Aorta (tissue), 5 donors: ENCODE results near the gene NRAP. TPM values are rescaled to one million over a fixed set of nuclear protein-coding genes. Genes with fewer than 3 reads are reported as not detected.

Experiments
- ATAC-seq: fragments of 200-7000 bp; cut with Tn5 transposase; one replicate; pipeline ENCODE4 v1.9.1; 2022; ENCODE audit warnings: moderate library complexity; ENCODE audit not compliant: low FRiP score
- DNase-seq, 2 donors: peaks; one replicate each; pipeline ENCODE4 v3.0.0-alpha.2; 2020
- H3K27ac ChIP-seq, 2 donors: one replicate each; pipeline ENCODE4 v1.5.1; 2013; ENCODE audit warnings: low read length in 2 of 2, mild to moderate bottlenecking in 2 of 2, moderate library complexity in 2 of 2, control low read depth in 1 of 2, inconsistent platforms in 1 of 2, low read depth in 1 of 2
- H3K27me3 ChIP-seq, 2 donors: one replicate each; pipeline ENCODE4 v1.6.1; 2013; ENCODE audit warnings: control low read depth in 1 of 2, low read length in 1 of 2, mild to moderate bottlenecking in 1 of 2, moderate library complexity in 1 of 2; ENCODE audit not compliant: insufficient read depth in 2 of 2, control insufficient read depth in 1 of 2
- H3K36me3 ChIP-seq, 2 donors: one replicate each; pipeline ENCODE4 v1.6.1; 2013; ENCODE audit warnings: control low read depth in 1 of 2, low read length in 1 of 2, mild to moderate bottlenecking in 1 of 2; ENCODE audit not compliant: insufficient read depth in 2 of 2, control insufficient read depth in 1 of 2
- H3K4me1 ChIP-seq, 2 donors: one replicate each; pipeline ENCODE4 v1.6.1; 2013; ENCODE audit warnings: low read length in 2 of 2, control low read depth in 1 of 2, mild to moderate bottlenecking in 1 of 2, moderate library complexity in 1 of 2; ENCODE audit not compliant: insufficient read depth in 2 of 2, control insufficient read depth in 1 of 2
- H3K4me3 ChIP-seq, 2 donors: one replicate each; pipeline ENCODE4 v1.5.1; 2013; ENCODE audit warnings: low read length in 2 of 2, control low read depth in 1 of 2, mild to moderate bottlenecking in 1 of 2
- H3K9me3 ChIP-seq: one replicate; pipeline ENCODE4 v1.6.1; 2013; ENCODE audit warnings: mild to moderate bottlenecking, low read length; ENCODE audit not compliant: control insufficient read depth
- WGBS, 2 donors: extraction: QIAGEN DNeasy Blood & Tissue Kit; methylation state at CpG; one replicate each; pipeline ENCODE4 v1.1.7; 2013; 5-methylcytosine and 5-hydroxymethylcytosine counted together
- intact Hi-C, 2 donors: fragments of 100-400 bp; cut with DNase I; formaldehyde crosslinking; loops; one replicate each; pipeline versions ENCODE4 v1.14.2 to v1.15.0; 2022
- polyA plus RNA-seq, 2 donors: library from polyadenylated mRNA; stranded (reverse); fragments of 200-250 nt; gene quantifications; one replicate each; pipeline ENCODE4 v1.2.3, GENCODE V29; 2013
- total RNA-seq, 2 donors: library from RNA; stranded (reverse); fragmentation: NEBNext Ultra II Directional; extraction: Animal tissue kit (Norgen Biotek cat#: 25700); gene quantifications; one replicate each; pipeline ENCODE4 v1.2.1, GENCODE V29; 2021
- donor health status: healthy with polysubstance abuse.
- donor health status: Bipolar disorder and iron deficiency.
- donor health status: DM: no; HTN: no; CAD: no.
- donor health status: DM: no; HTN: no; CAD: no.
- donor health status: DM: yes; HTN: yes; CAD: no.

Gene NRAP
- total and polyA plus RNA-seq, 4 donors = 0.03 to 0.88 TPM; not detected in 2

GRCh38 chr10:113569576-113569975 is 94.3 kb downstream of the NRAP start:
- Histone ChIP-seq H3K4me3 (no peak overlapping the region), H3K36me3 (no peaks in the 10 kb centered on the region), H3K4me1 (no peaks in the 10 kb centered on the region), H3K27ac (no peak overlapping the region), H3K27me3 (no peaks in the 10 kb centered on the region), H3K9me3 (no peaks in the 10 kb centered on the region)
- no peak for DNase-seq
- intact Hi-C loops = loop anchor here in 1 of 2 donors (10.0 kb wide), 1 partner anchor 125 kb away; no protein-coding TSS in a partner anchor
- no peak for ATAC-seq
- 14 to 23% methylated on average over 8 of the region's 8 CpGs for WGBS, 2 donors

- DNase-seq (no peak), ATAC-seq (no peak)
- H3K4me3 ChIP-seq = no peak overlapping the region
- no peaks in the 10 kb centered on the region for H3K4me1 ChIP-seq
- no peaks in the 10 kb centered on the region for H3K27me3 ChIP-seq
- H3K27ac ChIP-seq = no peak overlapping the region
- intact Hi-C loops = loop anchor here in 1 of 2 donors (10.0 kb wide), 1 partner anchor 122 kb away; no protein-coding TSS in a partner anchor
- 69 to 71% methylated on average over 6 of the region's 6 CpGs for WGBS, 2 donors
- no peaks in the 10 kb centered on the region for H3K9me3 ChIP-seq
- H3K36me3 ChIP-seq = no peaks in the 10 kb centered on the region
These were observed 97.0 kb downstream of the NRAP start for GRCh38 chr10:113566888-113567287.

GRCh38 chr10:113565364-113565763 is 98.5 kb downstream of the NRAP start:
- no peaks in the 10 kb centered on the region for H3K36me3 ChIP-seq

GRCh38 chr10:113563306-113564088 is 100.3 kb downstream of the NRAP start:
- intact Hi-C loops = loop anchor here in 1 of 2 donors (10.0 kb wide), 1 partner anchor 119 kb away; no protein-coding TSS in a partner anchor
- H3K27me3 ChIP-seq = no peaks in the 10 kb centered on the region
- H3K36me3 ChIP-seq = no peaks in the 10 kb centered on the region
- H3K4me3 ChIP-seq = peak overlapping the region in 1 of 2 donors; percentile 14
- H3K27ac ChIP-seq = no peak overlapping the region
- ATAC-seq = peak; percentile 91
- 7% methylated on average over 18 of the region's 18 CpGs for WGBS, 2 donors
- no peaks in the 10 kb centered on the region for H3K4me1 ChIP-seq
- DNase-seq = peak; percentile 84 to 92
- no peaks in the 10 kb centered on the region for H3K9me3 ChIP-seq

More at GRCh38 chr10:113565364-113565763, 98.5 kb downstream of the NRAP start:
- no peak for ATAC-seq
- no peak for DNase-seq
- 0 to 18% methylated on average over 1 of the region's 1 CpG for WGBS, 2 donors
- intact Hi-C loops = loop anchor here in 1 of 2 donors (10.0 kb wide), 1 partner anchor 121 kb away; no protein-coding TSS in a partner anchor
- Histone ChIP-seq H3K4me1 (no peaks in the 10 kb centered on the region), H3K9me3 (no peaks in the 10 kb centered on the region), H3K27me3 (no peaks in the 10 kb centered on the region), H3K4me3 (no peak overlapping the region), H3K27ac (no peak overlapping the region)

GRCh38 chr10:113562704-113563103 is 101.1 kb downstream of the NRAP start:
- no peak overlapping the region for H3K27ac ChIP-seq
- DNase-seq (no peak), ATAC-seq (no peak)
- no peaks in the 10 kb centered on the region for H3K27me3 ChIP-seq
- H3K36me3 ChIP-seq = no peaks in the 10 kb centered on the region
- H3K9me3 ChIP-seq = no peaks in the 10 kb centered on the region
- H3K4me3 ChIP-seq = no peak overlapping the region
- WGBS, 2 donors = 81 to 96% methylated on average over 5 of the region's 5 CpGs
- no peaks in the 10 kb centered on the region for H3K4me1 ChIP-seq
- intact Hi-C loops = loop anchor here in 1 of 2 donors (10.0 kb wide), 1 partner anchor 118 kb away; no protein-coding TSS in a partner anchor

- H3K27ac ChIP-seq = no peak overlapping the region
- H3K4me3 ChIP-seq = no peak overlapping the region
- WGBS, 2 donors = 74 to 78% methylated on average over 6 of the region's 6 CpGs
- DNase-seq (no peak), ATAC-seq (no peak)
- intact Hi-C loops = loop anchor here in 1 of 2 donors (10.0 kb wide), 1 partner anchor 117 kb away; no protein-coding TSS in a partner anchor
- H3K9me3 ChIP-seq = no peaks in the 10 kb centered on the region
- no peaks in the 10 kb centered on the region for H3K4me1 ChIP-seq
- no peaks in the 10 kb centered on the region for H3K27me3 ChIP-seq
- H3K36me3 ChIP-seq = no peaks in the 10 kb centered on the region
These were observed 101.8 kb downstream of the NRAP start for GRCh38 chr10:113562069-113562468.

- ATAC-seq (no peak), DNase-seq (no peak)
- intact Hi-C loops = loop anchor here in 1 of 2 donors (10.0 kb wide), 1 partner anchor 116 kb away; no protein-coding TSS in a partner anchor
- Histone ChIP-seq H3K27ac (no peak overlapping the region), H3K36me3 (no peaks in the 10 kb centered on the region), H3K27me3 (no peaks in the 10 kb centered on the region), H3K9me3 (no peaks in the 10 kb centered on the region), H3K4me1 (no peaks in the 10 kb centered on the region), H3K4me3 (no peak overlapping the region)
- WGBS, 2 donors = 96% methylated on average over 3 of the region's 3 CpGs
These were observed 102.6 kb downstream of the NRAP start for GRCh38 chr10:113561214-113561613.

- H3K9me3 ChIP-seq = no peaks in the 10 kb centered on the region
- DNase-seq (no peak), ATAC-seq (no peak)
- no peaks in the 10 kb centered on the region for H3K4me1 ChIP-seq
- H3K27ac ChIP-seq = no peak overlapping the region
- no peaks in the 10 kb centered on the region for H3K27me3 ChIP-seq
- intact Hi-C loops = loop anchor here in 1 of 2 donors (10.0 kb wide), 1 partner anchor 115 kb away; no protein-coding TSS in a partner anchor
- no peak overlapping the region for H3K4me3 ChIP-seq
- H3K36me3 ChIP-seq = no peaks in the 10 kb centered on the region
- WGBS, 2 donors = 82 to 98% methylated on average over 5 of the region's 5 CpGs
These were observed 103.8 kb downstream of the NRAP start for GRCh38 chr10:113560071-113560470.
